Measurements from ENCODE around the gene PSMD5.

PSMD5 gene

DNA sequence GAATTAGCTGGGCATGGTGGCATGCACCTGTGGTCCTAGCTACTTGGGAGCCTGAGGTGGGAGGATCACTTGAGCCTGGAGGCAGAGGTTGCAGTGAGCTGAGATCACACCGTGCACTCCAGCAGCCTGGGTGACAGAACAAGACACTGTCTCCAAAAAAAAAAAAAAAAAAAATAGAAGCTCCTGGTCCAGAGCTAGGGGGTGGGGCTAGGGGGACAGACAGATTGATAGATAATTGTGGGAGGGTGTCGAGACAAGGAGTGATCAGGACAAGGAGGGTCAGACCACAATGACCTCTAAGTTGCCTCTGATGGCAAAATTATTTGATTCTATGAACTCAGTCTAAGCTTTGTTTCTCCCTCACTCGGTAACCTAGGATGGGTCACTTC lies 40.9 kb upstream of the PSMD5 start:
- Histone ChIP-seq H3K27ac (ENCODE audit: low read depth, low read length) (no peak overlapping the region), H3K4me3 (ENCODE audit: low read depth, low read length) (no peak overlapping the region), H3K4me1 (ENCODE audit: control insufficient read depth, insufficient read depth, low read length) (peaks cover 2% of the 10 kb centered on the region), H3K27me3 (ENCODE audit: control insufficient read depth, insufficient read depth, low read length) (peaks cover 4% of the 10 kb centered on the region; the same call in 1 of the 2 replicates), H3K9ac (ENCODE audit: low read length) (no peak overlapping the region), H3K9me3 (ENCODE audit: control insufficient read depth, insufficient read depth, low read depth, low read length) (no peaks in the 10 kb centered on the region), H3K36me3 (ENCODE audit: control insufficient read depth, insufficient read depth, low read length) (no peaks in the 10 kb centered on the region)

DNA sequence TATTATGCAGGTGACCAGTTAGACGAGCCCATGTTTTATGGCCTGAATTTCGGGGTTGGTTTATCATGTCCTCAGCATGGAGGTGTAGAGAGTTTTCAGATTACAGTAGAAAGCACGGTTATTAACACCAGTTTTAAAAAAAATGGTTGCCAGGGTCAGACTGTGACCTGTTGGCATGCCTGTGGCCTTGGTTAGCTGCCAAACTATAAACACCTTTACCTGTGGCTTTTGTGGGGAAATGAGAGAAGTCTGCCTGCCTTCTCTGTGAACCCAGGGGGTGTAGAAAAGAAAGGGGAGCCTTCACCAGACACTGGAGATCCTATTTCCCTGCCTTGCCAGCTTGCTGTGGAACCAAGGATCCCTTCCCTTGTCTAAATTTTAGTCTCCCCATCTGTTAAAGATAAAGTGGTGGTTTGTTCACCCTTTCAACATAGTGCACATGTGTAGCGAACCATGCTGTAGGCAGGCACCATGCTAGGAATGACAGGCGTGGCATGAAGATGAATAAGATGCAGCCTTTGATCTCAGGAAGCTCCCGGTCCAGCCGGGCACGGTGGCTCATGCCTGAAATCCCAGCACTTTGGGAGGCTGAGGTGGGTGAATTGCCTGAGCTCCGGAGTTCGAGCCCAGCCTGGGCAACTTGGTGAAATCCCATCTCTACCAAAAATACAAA lies 40.3 kb upstream of the PSMD5 start:
- H3K4me3 ChIP-seq (ENCODE audit: low read depth, low read length): no peak overlapping the region
- no peak overlapping the region for H3K27ac ChIP-seq (ENCODE audit: low read depth, low read length)
- no peaks in the 10 kb centered on the region for H3K9me3 ChIP-seq (ENCODE audit: control insufficient read depth, insufficient read depth, low read depth, low read length)
- no peaks in the 10 kb centered on the region for H3K36me3 ChIP-seq (ENCODE audit: control insufficient read depth, insufficient read depth, low read length)
- peaks cover 8% of the 10 kb centered on the region for H3K4me1 ChIP-seq (ENCODE audit: control insufficient read depth, insufficient read depth, low read length)
- H3K27me3 ChIP-seq (ENCODE audit: control insufficient read depth, insufficient read depth, low read length): peaks cover 9% of the 10 kb centered on the region; the same call in 1 of the 2 replicates
- H3K9ac ChIP-seq (ENCODE audit: low read length): no peak overlapping the region

DNA sequence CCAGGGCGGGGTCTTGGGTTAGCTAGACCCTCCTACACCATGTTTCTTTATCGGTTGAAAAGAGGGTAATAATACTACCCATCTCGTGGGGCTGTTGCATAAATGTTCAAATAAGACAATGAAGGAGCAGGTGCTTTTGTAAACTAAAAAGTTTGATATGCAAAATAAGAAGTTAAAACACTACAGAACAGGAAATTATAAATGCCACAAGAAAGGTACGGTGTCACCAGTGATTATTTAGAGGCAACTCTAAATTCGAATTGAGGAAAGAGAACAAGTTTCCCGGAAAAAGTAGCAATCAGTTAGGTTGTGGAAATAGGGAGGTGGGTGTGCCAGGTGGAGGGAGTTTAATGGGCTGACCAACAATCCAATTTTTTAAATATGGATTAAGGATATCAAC lies 36.7 kb upstream of the PSMD5 start:
- Histone ChIP-seq H3K9ac (ENCODE audit: low read length) (no peak overlapping the region), H3K36me3 (ENCODE audit: control insufficient read depth, insufficient read depth, low read length) (0 out of 2 replicates have a peak, but pooled peaks cover under 1% of the 10 kb centered on the region), H3K4me1 (ENCODE audit: control insufficient read depth, insufficient read depth, low read length) (peaks cover 29% of the 10 kb centered on the region)

DNA sequence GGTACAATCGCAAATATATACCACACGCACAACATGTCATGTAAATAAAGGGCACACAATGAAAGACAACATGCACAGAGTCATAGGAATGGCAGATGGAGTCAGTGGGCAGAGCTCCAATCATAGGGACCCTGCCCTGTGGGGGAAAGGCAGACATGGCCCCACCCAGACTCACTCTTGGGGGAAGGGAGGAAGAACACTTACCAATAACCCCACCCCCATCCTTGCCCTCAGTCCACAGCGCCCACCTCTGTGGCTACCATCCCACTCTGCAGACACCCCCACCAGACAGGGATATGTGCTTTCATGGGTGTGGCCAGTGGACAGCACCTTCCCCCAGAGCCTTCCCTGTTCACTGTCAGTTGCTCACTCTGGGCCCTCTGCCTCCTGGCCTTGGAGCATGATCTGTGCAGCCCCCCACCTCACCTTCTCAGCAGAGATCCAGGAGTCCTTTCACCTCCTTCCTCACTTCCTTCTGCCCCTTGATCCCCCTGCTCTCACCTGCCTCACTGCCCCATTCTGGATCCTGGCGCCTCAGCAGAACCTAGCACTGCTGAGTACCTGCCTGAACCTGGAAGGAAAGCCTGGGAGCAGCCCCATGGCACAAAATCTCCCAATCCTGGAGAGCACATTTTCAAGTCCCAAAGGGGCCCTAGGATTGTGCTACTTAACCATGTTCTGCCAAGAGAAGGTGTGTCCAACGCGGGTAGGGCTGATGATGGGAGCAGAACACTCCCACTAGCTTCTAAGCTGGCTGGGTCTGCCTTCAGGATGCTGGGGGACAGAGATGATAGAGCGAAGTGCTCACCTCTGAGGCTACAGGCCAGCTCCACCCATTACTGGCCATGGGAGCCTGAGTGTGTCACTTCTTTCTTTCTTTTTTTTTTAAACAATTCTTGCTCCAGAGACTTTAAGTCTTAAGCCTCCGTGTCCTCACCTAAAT lies 35.7 kb upstream of the PSMD5 start:
- peaks cover 8% of the 10 kb centered on the region; the same call in 1 of the 2 replicates for H3K36me3 ChIP-seq (ENCODE audit: control insufficient read depth, insufficient read depth, low read length)
- H3K27ac ChIP-seq (ENCODE audit: low read depth, low read length): no peak overlapping the region
- peaks cover 39% of the 10 kb centered on the region for H3K4me1 ChIP-seq (ENCODE audit: control insufficient read depth, insufficient read depth, low read length)
- peaks cover 15% of the 10 kb centered on the region; the same call in 1 of the 2 replicates for H3K27me3 ChIP-seq (ENCODE audit: control insufficient read depth, insufficient read depth, low read length)
- no peaks in the 10 kb centered on the region for H3K9me3 ChIP-seq (ENCODE audit: control insufficient read depth, insufficient read depth, low read depth, low read length)
- H3K4me3 ChIP-seq (ENCODE audit: low read depth, low read length): no peak overlapping the region
- H3K9ac ChIP-seq (ENCODE audit: low read length): no peak overlapping the region

More for the DNA sequence above, 36.7 kb upstream of the PSMD5 start:
- Histone ChIP-seq H3K27me3 (ENCODE audit: control insufficient read depth, insufficient read depth, low read length) (peaks cover 15% of the 10 kb centered on the region; the same call in 1 of the 2 replicates), H3K9me3 (ENCODE audit: control insufficient read depth, insufficient read depth, low read depth, low read length) (no peaks in the 10 kb centered on the region), H3K4me3 (ENCODE audit: low read depth, low read length) (no peak overlapping the region), H3K27ac (ENCODE audit: low read depth, low read length) (no peak overlapping the region)

DNA sequence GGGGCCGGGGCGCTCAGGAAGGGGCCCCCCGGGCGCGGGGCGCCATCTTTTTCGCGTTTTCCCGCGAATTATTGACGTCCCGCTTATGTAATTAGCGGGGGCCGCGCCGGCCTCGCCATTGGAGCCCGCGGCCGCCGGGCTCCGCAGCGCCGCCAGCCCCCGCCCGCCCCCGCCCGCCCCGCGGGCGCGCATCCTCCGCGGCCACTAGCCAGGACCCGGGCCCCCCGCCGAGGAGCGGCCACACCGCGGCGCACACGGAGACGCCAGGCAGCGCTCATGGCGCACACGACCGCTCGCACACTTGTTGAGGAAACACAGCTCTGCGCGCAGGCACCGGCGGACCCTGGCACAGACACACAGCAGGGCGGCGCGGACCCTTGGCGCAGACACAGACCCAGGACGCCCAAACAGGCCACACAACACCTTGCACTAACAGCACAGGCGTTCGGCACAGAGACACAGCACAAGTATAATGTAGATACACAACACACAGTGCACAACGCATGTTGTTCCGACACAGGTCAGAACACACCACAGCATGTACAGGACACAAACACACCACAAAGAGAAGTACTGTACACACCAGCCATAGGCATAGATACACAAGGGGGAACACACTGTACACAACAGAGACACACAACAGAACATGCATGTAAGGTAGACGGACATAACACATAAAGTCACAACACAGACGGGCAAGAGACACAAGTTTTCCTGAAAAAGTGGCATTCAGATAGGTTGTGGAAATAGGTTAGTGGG lies 34.7 kb upstream of the PSMD5 start:
- Histone ChIP-seq H3K36me3 (ENCODE audit: control insufficient read depth, insufficient read depth, low read length) (peaks cover 8% of the 10 kb centered on the region; the same call in 1 of the 2 replicates), H3K9me3 (ENCODE audit: control insufficient read depth, insufficient read depth, low read depth, low read length) (no peaks in the 10 kb centered on the region), H3K27me3 (ENCODE audit: control insufficient read depth, insufficient read depth, low read length) (peaks cover 15% of the 10 kb centered on the region; the same call in 1 of the 2 replicates), H3K9ac (ENCODE audit: low read length) (peak overlapping the region; percentile 73), H3K4me1 (ENCODE audit: control insufficient read depth, insufficient read depth, low read length) (peaks cover 47% of the 10 kb centered on the region), H3K27ac (ENCODE audit: low read depth, low read length) (no peak overlapping the region), H3K4me3 (ENCODE audit: low read depth, low read length) (peak overlapping the region; percentile 71)

DNA sequence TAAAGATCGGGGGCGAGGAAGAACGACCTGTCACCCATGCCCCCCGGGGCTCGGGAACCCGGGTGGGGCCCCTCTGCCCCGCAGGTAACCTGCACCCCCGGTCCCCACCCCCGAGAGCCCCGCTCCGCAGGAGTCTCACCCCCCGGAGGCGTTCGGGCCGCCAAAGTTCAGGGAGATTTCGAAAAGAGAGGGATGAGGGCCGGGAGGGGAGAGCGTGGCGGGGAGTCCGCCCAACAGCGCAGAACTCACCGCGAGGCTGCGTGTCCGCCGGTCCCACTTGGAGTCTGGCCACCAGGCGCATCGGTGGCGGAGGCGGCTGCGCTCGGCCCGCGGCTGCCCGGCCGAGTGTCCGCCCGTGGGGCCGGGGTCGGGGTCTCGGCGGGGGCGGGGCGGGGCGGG lies 34.1 kb upstream of the PSMD5 start, which contains the start of gene PHF19:
PHF19 (minus strand) TSS at position 347 of the 399 bp plus-strand sequence. CDS start 2,447 bp downstream, outside the sequence.
- Histone ChIP-seq H3K36me3 (ENCODE audit: control insufficient read depth, insufficient read depth, low read length) (peaks cover 12% of the 10 kb centered on the region; the same call in 1 of the 2 replicates), H3K9me3 (ENCODE audit: control insufficient read depth, insufficient read depth, low read depth, low read length) (no peaks in the 10 kb centered on the region), H3K27ac (ENCODE audit: low read depth, low read length) (peak within 1 kb of the TSS; percentile 84), H3K4me1 (ENCODE audit: control insufficient read depth, insufficient read depth, low read length) (peaks cover 48% of the 10 kb centered on the region), H3K9ac (ENCODE audit: low read length) (peak within 1 kb of the TSS; percentile 85), H3K4me3 (ENCODE audit: low read depth, low read length) (peak within 1 kb of the TSS; percentile 71), H3K27me3 (ENCODE audit: control insufficient read depth, insufficient read depth, low read length) (peaks cover 15% of the 10 kb centered on the region; the same call in 1 of the 2 replicates)

DNA sequence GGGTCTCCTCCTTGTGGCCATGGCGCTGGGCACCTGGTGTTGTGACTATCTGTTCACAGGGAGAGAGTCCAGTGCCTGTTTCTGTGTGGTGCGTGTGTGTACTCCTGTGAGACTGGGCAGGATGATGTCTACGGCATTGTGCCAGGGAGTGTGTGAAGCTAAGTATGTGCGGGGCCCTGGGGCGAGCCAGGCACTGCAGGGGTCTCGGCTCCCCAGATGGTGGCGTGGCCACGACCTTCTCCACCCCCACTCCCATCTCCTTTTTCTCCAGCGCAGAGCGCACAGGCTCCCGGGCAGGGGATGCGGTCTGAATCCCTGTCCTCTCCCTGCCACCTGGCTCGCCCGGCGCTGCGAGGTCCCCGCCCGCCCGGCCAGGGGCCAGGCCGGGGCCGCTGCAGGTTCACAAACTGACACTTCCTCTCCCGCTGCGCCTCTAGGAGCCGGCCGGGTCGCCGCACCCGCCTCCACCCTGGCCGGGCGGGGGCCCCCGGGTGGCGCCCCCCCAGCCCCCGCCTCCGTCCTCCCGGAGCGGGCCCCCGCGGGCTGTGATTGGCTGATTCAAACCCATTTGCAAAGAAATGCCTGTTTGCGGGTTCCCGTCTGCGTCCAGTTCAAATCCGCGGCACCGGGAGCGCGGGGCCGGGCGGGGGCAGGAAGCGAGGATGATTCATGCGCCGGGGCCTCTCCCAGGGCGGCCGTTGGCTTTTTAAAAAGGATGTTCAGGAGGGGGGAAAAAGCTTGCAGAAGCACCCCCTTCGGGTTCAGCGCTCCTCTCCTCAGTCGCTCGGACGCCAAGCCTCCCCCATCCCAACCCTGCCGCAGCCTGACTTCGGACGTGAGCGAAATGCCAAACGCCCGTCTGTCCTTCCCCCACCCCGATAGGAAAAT lies 33.5 kb upstream of the PSMD5 start:
- Histone ChIP-seq H3K4me3 (ENCODE audit: low read depth, low read length) (peak overlapping the region; percentile 58), H3K36me3 (ENCODE audit: control insufficient read depth, insufficient read depth, low read length) (peaks cover 12% of the 10 kb centered on the region; the same call in 1 of the 2 replicates), H3K9ac (ENCODE audit: low read length) (peak overlapping the region; percentile 85), H3K27ac (ENCODE audit: low read depth, low read length) (peak overlapping the region; percentile 84), H3K9me3 (ENCODE audit: control insufficient read depth, insufficient read depth, low read depth, low read length) (no peaks in the 10 kb centered on the region), H3K4me1 (ENCODE audit: control insufficient read depth, insufficient read depth, low read length) (peaks cover 48% of the 10 kb centered on the region), H3K27me3 (ENCODE audit: control insufficient read depth, insufficient read depth, low read length) (peaks cover 15% of the 10 kb centered on the region; the same call in 1 of the 2 replicates)

DNA sequence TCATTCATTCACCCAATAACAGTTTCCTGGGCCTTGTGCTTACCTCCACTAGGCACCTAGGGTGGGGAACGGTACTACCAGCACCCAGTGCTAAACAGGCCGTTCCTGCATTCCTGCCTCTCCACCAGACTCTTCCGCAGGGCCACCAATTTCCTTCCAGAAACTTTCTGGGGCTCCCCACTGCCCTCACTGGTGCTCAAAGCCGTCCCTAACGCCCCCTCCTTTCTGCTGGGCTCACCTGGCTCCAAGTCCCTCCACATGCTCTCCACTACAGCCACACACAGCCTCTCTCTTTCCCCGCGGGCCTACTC lies 32.9 kb upstream of the PSMD5 start:
- Histone ChIP-seq H3K4me1 (ENCODE audit: control insufficient read depth, insufficient read depth, low read length) (peaks cover 48% of the 10 kb centered on the region), H3K27ac (ENCODE audit: low read depth, low read length) (peak overlapping the region; percentile 84; the same call in 1 of the 2 replicates)

DNA sequence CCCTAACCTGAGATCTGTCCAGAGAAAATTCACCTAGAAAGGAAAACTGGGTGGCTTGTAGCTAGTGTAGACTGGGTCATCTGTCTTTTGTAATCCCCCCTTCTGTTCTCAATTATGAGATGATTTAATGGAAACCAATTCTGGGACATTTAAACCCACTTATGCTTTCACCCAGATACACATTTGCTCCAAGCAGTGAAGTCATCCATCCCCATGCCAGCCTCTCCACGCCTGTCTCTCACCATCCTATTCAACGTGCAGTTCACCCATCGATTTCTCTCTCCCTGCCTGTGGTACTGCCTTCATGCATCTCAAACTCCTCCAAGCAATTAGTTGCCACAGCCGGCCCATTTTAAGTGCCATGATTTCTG lies 32.5 kb upstream of the PSMD5 start:
- Histone ChIP-seq H3K27me3 (ENCODE audit: control insufficient read depth, insufficient read depth, low read length) (peaks cover 15% of the 10 kb centered on the region; the same call in 1 of the 2 replicates), H3K9ac (ENCODE audit: low read length) (peak overlapping the region; percentile 84), H3K4me1 (ENCODE audit: control insufficient read depth, insufficient read depth, low read length) (peaks cover 48% of the 10 kb centered on the region), H3K4me3 (ENCODE audit: low read depth, low read length) (peak overlapping the region; percentile 58; the same call in 1 of the 2 replicates), H3K36me3 (ENCODE audit: control insufficient read depth, insufficient read depth, low read length) (peaks cover 12% of the 10 kb centered on the region; the same call in 1 of the 2 replicates), H3K27ac (ENCODE audit: low read depth, low read length) (no peak overlapping the region; the same call in 1 of the 2 replicates), H3K9me3 (ENCODE audit: control insufficient read depth, insufficient read depth, low read depth, low read length) (no peaks in the 10 kb centered on the region)

More for the DNA sequence above, 32.9 kb upstream of the PSMD5 start:
- Histone ChIP-seq H3K9me3 (ENCODE audit: control insufficient read depth, insufficient read depth, low read depth, low read length) (no peaks in the 10 kb centered on the region), H3K4me3 (ENCODE audit: low read depth, low read length) (peak overlapping the region; percentile 58), H3K36me3 (ENCODE audit: control insufficient read depth, insufficient read depth, low read length) (peaks cover 12% of the 10 kb centered on the region; the same call in 1 of the 2 replicates), H3K27me3 (ENCODE audit: control insufficient read depth, insufficient read depth, low read length) (peaks cover 15% of the 10 kb centered on the region; the same call in 1 of the 2 replicates), H3K9ac (ENCODE audit: low read length) (peak overlapping the region; percentile 84)

All from HUES6 (cell line).